ENCODE data around the gene COBLL1.

GRCh38 chr2:164810843-164811242 lies 30.8 kb downstream of the COBLL1 start:
- TF ChIP-seq EZH2 (IDR thresholded peaks at IDR 0.05; ENCODE audit: insufficient read depth, low read length) (no peak), CTCF (IDR thresholded peaks at IDR 0.05; ENCODE audit: insufficient read depth, low read depth, low read length) (no peak)
